Activated CD8-positive, alpha-beta memory T cell treated with anti-CD3 and anti-CD28 coated beads, Interleukin-2, amount 50 U/mL, for 24 hours (primary cell): ENCODE measurements around the gene SLCO2A1.

ENCODE experiments used
- DNase-seq: peaks from one replicate; pipeline ENCODE4 v3.0.0-alpha.2; 2020; ENCODE audit errors: extremely low read depth

The SLCO2A1 gene

GRCh38 chr3:133949438-133949837 lies 80.3 kb downstream of the SLCO2A1 start:
- DNase-seq = no peak

- DNase-seq = no peak
Observed at GRCh38 chr3:133948996-133949395, 80.7 kb downstream of the SLCO2A1 start.

- DNase-seq = no peak
Observed at GRCh38 chr3:133948131-133948810, 81.5 kb downstream of the SLCO2A1 start.

- DNase-seq = no peak
Observed at GRCh38 chr3:133945381-133946095, 84.2 kb downstream of the SLCO2A1 start.

- no peak for DNase-seq
Observed at GRCh38 chr3:133944641-133945380, 84.9 kb downstream of the SLCO2A1 start.

GRCh38 chr3:133944181-133944580 lies 85.5 kb downstream of the SLCO2A1 start:
- no peak for DNase-seq

- DNase-seq = no peak
Observed at GRCh38 chr3:133943639-133944141, 86.0 kb downstream of the SLCO2A1 start.

GRCh38 chr3:133943031-133943535 lies 86.6 kb downstream of the SLCO2A1 start:
- DNase-seq = no peak

GRCh38 chr3:133941415-133941821 lies 88.3 kb downstream of the SLCO2A1 start:
- DNase-seq = no peak

- no peak for DNase-seq
Observed at GRCh38 chr3:133940536-133940935, 89.2 kb downstream of the SLCO2A1 start.

- DNase-seq = no peak
Observed at GRCh38 chr3:133939463-133939835, 90.3 kb downstream of the SLCO2A1 start.

- no peak for DNase-seq
Observed at GRCh38 chr3:133938770-133939462, 90.8 kb downstream of the SLCO2A1 start.

GRCh38 chr3:133937756-133938601 lies 91.7 kb downstream of the SLCO2A1 start:
- no peak for DNase-seq

- DNase-seq = no peak
Observed at GRCh38 chr3:133937061-133937686, 92.6 kb downstream of the SLCO2A1 start.

GRCh38 chr3:133935843-133936769 lies 93.6 kb downstream of the SLCO2A1 start:
- no peak for DNase-seq

GRCh38 chr3:133934996-133935842 lies 94.5 kb downstream of the SLCO2A1 start:
- no peak for DNase-seq

GRCh38 chr3:133934073-133934970 lies 95.4 kb downstream of the SLCO2A1 start:
- DNase-seq = no peak
